HG03439 (cell line): ENCODE data around the gene SMARCE1.
"Not testable (repeated sequence)": the region's sequence is repeated elsewhere in the genome, so short reads cannot be mapped to it uniquely, and the experiment has no call there.

Experiments used
- ATAC-seq: cut with Tn5 transposase; IDR thresholded peaks from one replicate; pipeline ENCODE4 v1.9.1; 2021; ENCODE audit warnings: mild to moderate bottlenecking, moderate library complexity; ENCODE audit not compliant: unreplicated experiment

The SMARCE1 gene

GRCh38 chr17:40586264-40586663 lies 61.4 kb downstream of the SMARCE1 start:
- ATAC-seq = not testable (repeated sequence)

- not testable (repeated sequence) for ATAC-seq
Observed at GRCh38 chr17:40584950-40585349, 62.7 kb downstream of the SMARCE1 start.

GRCh38 chr17:40582328-40582901 lies 65.2 kb downstream of the SMARCE1 start:
- ATAC-seq = peak; percentile 90

- no peak for ATAC-seq
Observed at GRCh38 chr17:40580140-40580539, 67.5 kb downstream of the SMARCE1 start.

- no peak for ATAC-seq
Observed at GRCh38 chr17:40579471-40579870, 68.1 kb downstream of the SMARCE1 start.

GRCh38 chr17:40577611-40578065 lies 70.0 kb downstream of the SMARCE1 start:
- peak; percentile 54 for ATAC-seq

- ATAC-seq = no peak
Observed at GRCh38 chr17:40576113-40576740, 71.4 kb downstream of the SMARCE1 start.
